ENCODE data around the gene FRG1. TPM values are rescaled to one million over a fixed set of nuclear protein-coding genes. Genes with fewer than 3 reads are reported as not detected.
A peak's percentile ranks its signal among the peaks of the same experiment; 100 is the strongest.
"Not testable (repeated sequence)": the region's sequence is repeated elsewhere in the genome, so short reads cannot be mapped to it uniquely, and the experiment has no call there.

Gene FRG1
- total RNA-seq, 1 experiment from 2014 or later: 40.0 TPM

GRCh38 chr4:189904420-189905027 lies 36.1 kb upstream of the FRG1 start:
- H3K27me3 Mint-ChIP-seq (ENCODE audit: insufficient read depth, unreplicated experiment); H3K4me3 ChIP-seq (ENCODE audit: low read depth, low read length); H3K36me3 ChIP-seq (ENCODE audit: control insufficient read depth, insufficient read depth, low read length); BruUV-seq (replicated peaks); H3K4me1 Mint-ChIP-seq (ENCODE audit: low read depth, unreplicated experiment); H3K4me1 ChIP-seq; H3K9me3 ChIP-seq; H3K27me3 ChIP-seq (replicated peaks; ENCODE audit: control insufficient read depth, insufficient read depth, low read length); H3K4me3 Mint-ChIP-seq (ENCODE audit: unreplicated experiment); H3K9me3 Mint-ChIP-seq (ENCODE audit: unreplicated experiment); H3K36me3 Mint-ChIP-seq (ENCODE audit: insufficient read depth, unreplicated experiment); H3K27ac Mint-ChIP-seq (ENCODE audit: unreplicated experiment); POLR2A ChIA-PET: not testable (repeated sequence)
- intact Hi-C loops (cut with micrococcal nuclease; ENCODE audit: unreplicated experiment): loop anchor here (1.0 to 5.0 kb wide), 3 partner anchors 42 to 467 kb away; no protein-coding TSS in a partner anchor
- peak; percentile 64 to 66 for TF ChIP-seq CTCF (IDR thresholded peaks at IDR 0.05; ENCODE audit: insufficient read depth in 1 of 2, low read depth in 1 of 2, low read length in 1 of 2, severe bottlenecking in 1 of 2, unreplicated experiment in 1 of 2)
- peak; percentile 50 to 66 for DNase-seq
- CTCF ChIA-PET: interaction anchor here (0.8 kb wide), 1 partner anchor 468 kb away, joined by 3 read pairs; no protein-coding TSS in a partner anchor

GRCh38 chr4:189912170-189912569 lies 28.5 kb upstream of the FRG1 start:
- H3K9me3 ChIP-seq: no peaks in the 10 kb centered on the region
- ChIA-PET POLR2A (no interaction called here), CTCF (no interaction called here)
- no peak for DNase-seq
- no peak overlapping the region for H3K4me3 ChIP-seq (ENCODE audit: low read depth, low read length)
- no peaks in the 10 kb centered on the region for H3K27me3 ChIP-seq (replicated peaks; ENCODE audit: control insufficient read depth, insufficient read depth, low read length)
- H3K4me1 ChIP-seq: no peaks in the 10 kb centered on the region
- H3K4me3 Mint-ChIP-seq (ENCODE audit: unreplicated experiment): no peak overlapping the region
- TF ChIP-seq CTCF (IDR thresholded peaks at IDR 0.05; ENCODE audit: insufficient read depth in 1 of 2, low read depth in 1 of 2, low read length in 1 of 2, severe bottlenecking in 1 of 2, unreplicated experiment in 1 of 2): peak; percentile 42
- intact Hi-C loops (cut with micrococcal nuclease; ENCODE audit: unreplicated experiment): no loop called here
- BruUV-seq (replicated peaks): no TSS peak
- H3K27me3 Mint-ChIP-seq (ENCODE audit: insufficient read depth, unreplicated experiment): peaks cover 2% of the 10 kb centered on the region
- no peaks in the 10 kb centered on the region for H3K36me3 ChIP-seq (ENCODE audit: control insufficient read depth, insufficient read depth, low read length)
- H3K36me3 Mint-ChIP-seq (ENCODE audit: insufficient read depth, unreplicated experiment): no peaks in the 10 kb centered on the region
- no peaks in the 10 kb centered on the region for H3K9me3 Mint-ChIP-seq (ENCODE audit: unreplicated experiment)
- no peaks in the 10 kb centered on the region for H3K4me1 Mint-ChIP-seq (ENCODE audit: low read depth, unreplicated experiment)
- no peak overlapping the region for H3K27ac Mint-ChIP-seq (ENCODE audit: unreplicated experiment)

- Histone ChIP-seq H3K27me3 (replicated peaks; ENCODE audit: control insufficient read depth, insufficient read depth, low read length) (no peaks in the 10 kb centered on the region), H3K4me1 (no peaks in the 10 kb centered on the region), H3K36me3 (ENCODE audit: control insufficient read depth, insufficient read depth, low read length) (no peaks in the 10 kb centered on the region), H3K4me3 (ENCODE audit: low read depth, low read length) (no peak overlapping the region), H3K9me3 (no peaks in the 10 kb centered on the region)
- TF ChIP-seq CTCF (IDR thresholded peaks at IDR 0.05; ENCODE audit: insufficient read depth in 1 of 2, low read depth in 1 of 2, low read length in 1 of 2, severe bottlenecking in 1 of 2, unreplicated experiment in 1 of 2): no peak
- H3K4me3 Mint-ChIP-seq (ENCODE audit: unreplicated experiment): no peak overlapping the region
- no peaks in the 10 kb centered on the region for H3K27me3 Mint-ChIP-seq (ENCODE audit: insufficient read depth, unreplicated experiment)
- BruUV-seq (replicated peaks): no TSS peak
- no peaks in the 10 kb centered on the region for H3K4me1 Mint-ChIP-seq (ENCODE audit: low read depth, unreplicated experiment)
- H3K9me3 Mint-ChIP-seq (ENCODE audit: unreplicated experiment): peaks cover 18% of the 10 kb centered on the region
- H3K36me3 Mint-ChIP-seq (ENCODE audit: insufficient read depth, unreplicated experiment): no peaks in the 10 kb centered on the region
- CTCF ChIA-PET: no interaction called here
- H3K27ac Mint-ChIP-seq (ENCODE audit: unreplicated experiment): no peak overlapping the region
- intact Hi-C loops (cut with micrococcal nuclease; ENCODE audit: unreplicated experiment): no loop called here
- no peak for DNase-seq
- POLR2A ChIA-PET: no interaction called here
Measured at GRCh38 chr4:189917161-189917891, 23.3 kb upstream of the FRG1 start.
